NK-92 (cell line): ENCODE data around the gene COLQ.
"Not testable (repeated sequence)": the region's sequence is repeated elsewhere in the genome, so short reads cannot be mapped to it uniquely, and the experiment has no call there.

ENCODE experiments used
- DNase-seq: peaks from one replicate; lab custom pipeline; 2025; ENCODE audit not compliant: unreplicated experiment; lab: John Stamatoyannopoulos, UW

The COLQ gene

DNA sequence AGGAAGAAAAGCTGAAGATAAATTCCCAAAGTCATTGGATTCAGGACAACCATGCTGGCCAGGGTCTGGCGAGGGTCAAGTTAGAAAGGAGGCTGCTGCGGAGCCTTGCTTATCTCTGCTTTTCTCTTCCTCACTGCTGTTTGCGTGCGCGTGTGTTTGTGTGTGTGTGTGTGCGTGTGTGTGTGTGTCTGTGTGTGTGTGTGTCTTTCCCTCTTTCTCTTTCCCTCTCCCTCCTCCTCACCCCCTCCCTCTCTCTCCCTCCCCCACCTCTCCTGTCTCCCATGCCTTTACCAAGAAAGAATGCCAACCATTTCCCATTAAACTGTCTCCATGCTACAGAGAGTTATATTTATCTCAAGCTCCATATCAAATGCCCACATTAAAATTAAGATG, at the start of gene COLQ:
Gene COLQ (minus strand): TSS at position 134 of the 393 bp plus-strand sequence. CDS start 81 bp downstream, at position 53.
- no peak for DNase-seq

GRCh38 chr3:15563190-15563589, 41.7 kb upstream of the COLQ start:
- no peak for DNase-seq

GRCh38 chr3:15562560-15562959, 41.1 kb upstream of the COLQ start:
- DNase-seq = no peak

DNA sequence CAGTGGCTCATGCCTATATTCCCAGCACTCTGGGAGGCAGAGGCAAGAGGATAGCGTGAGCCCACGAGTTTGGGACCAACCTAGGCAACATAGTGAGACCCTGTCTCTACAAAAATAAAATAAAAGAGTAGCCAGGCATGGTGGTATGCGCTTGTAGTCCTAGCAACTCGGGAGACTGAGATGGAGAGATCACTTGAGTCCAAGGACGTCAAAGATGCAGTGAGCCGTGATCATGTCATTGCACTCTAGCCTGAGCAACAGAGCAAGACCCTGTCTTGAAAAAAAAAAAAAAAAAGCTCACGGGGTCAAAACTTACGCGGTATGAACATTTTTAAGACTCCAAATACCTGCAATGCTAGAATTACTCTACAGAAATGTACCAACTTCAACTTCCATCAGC, 37.1 kb upstream of the COLQ start:
- DNase-seq = no peak

DNA sequence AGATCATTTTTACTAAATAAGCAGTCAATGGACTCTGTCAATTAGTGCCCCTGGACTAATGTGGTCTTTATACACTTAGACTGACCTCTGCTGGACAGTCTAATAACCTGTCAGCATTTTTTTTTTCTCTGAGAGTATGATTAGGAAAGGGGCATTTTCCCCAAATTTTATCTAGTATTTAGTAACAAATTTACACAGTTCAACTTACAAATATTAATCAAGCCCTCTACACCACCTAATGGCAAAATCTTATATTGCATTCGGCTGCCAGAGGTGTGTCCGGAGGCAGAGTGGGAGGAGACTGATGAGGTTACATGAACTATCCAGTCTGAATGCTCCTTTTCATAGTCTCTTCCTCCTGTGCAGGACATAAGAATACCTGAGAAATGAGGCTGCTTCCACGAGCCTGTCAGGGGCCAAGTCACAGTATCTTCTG, 36.0 kb upstream of the COLQ start:
- DNase-seq = no peak

- no peak for DNase-seq
Measured at GRCh38 chr3:15556512-15556911, 35.0 kb upstream of the COLQ start.

GRCh38 chr3:15553749-15554148, 32.2 kb upstream of the COLQ start:
- no peak for DNase-seq

DNA sequence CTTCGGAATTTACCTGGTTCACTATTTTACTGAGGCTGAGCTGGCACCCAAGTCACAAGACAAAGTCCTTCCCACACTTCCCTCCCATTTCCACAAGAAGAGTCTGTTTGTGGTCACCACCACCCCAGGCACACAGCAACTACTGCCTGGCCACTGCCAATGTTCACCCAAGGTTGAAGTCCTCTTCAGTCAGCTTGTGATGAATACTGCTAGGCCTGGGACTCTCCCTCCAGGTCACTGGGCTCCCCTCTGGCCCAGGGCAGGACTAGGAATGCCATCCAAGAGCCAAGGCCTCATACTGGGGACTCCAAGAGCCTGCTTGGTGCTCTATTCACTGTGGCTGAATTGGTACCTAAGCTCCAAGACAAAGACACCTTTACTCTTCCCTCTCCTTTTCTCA, 30.4 kb upstream of the COLQ start:
- no peak for DNase-seq

- DNase-seq = no peak
Measured at GRCh38 chr3:15549846-15550245, 28.3 kb upstream of the COLQ start.

- DNase-seq = no peak
Measured at GRCh38 chr3:15542614-15543013, 21.1 kb upstream of the COLQ start.

GRCh38 chr3:15541371-15541770, 19.9 kb upstream of the COLQ start:
- no peak for DNase-seq

GRCh38 chr3:15539066-15539465, 17.6 kb upstream of the COLQ start:
- no peak for DNase-seq

- no peak for DNase-seq
Measured at GRCh38 chr3:15538345-15538744, 16.8 kb upstream of the COLQ start.

DNA sequence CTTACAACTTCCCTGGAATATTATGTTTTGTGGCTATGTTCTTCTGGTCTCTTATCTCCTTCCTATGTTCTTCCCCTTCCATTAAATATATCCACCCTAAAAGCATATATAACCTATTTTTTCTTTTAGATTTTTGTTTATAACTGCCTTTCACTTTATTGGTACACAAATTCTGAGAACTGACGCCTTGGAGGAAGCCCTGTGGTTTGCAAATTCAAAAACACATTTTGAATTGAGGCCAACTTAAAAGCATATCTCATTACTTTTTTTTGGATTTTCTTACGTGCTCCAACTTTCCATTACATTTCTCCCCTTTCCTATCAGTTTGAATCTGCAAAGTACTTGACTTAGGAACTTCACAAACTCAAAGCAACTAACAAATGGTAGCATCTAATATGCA, 15.3 kb upstream of the COLQ start:
- no peak for DNase-seq

- DNase-seq = no peak
Measured at GRCh38 chr3:15535732-15536131, 14.2 kb upstream of the COLQ start.

DNA sequence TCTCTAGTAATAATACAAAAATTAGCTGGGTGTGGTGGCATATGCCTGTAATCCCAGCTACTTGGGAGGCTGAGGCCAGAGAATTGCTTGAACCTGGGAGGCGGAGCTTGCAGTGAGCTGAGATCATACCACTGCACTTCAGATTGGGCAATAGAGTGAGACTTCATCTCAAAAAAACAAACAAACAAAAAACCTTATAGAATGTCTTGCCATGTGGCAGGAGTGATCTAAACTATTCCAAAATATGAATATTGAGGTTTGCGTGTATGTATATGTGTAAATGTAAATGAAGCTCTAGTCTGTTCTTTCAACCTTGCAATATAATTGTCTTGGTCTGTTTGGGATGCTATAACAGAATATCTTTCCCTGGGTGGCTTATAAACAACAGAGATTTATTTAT, 11.1 kb upstream of the COLQ start:
- DNase-seq = not testable (repeated sequence)

GRCh38 chr3:15531346-15531745, 9.8 kb upstream of the COLQ start:
- DNase-seq = no peak

DNA sequence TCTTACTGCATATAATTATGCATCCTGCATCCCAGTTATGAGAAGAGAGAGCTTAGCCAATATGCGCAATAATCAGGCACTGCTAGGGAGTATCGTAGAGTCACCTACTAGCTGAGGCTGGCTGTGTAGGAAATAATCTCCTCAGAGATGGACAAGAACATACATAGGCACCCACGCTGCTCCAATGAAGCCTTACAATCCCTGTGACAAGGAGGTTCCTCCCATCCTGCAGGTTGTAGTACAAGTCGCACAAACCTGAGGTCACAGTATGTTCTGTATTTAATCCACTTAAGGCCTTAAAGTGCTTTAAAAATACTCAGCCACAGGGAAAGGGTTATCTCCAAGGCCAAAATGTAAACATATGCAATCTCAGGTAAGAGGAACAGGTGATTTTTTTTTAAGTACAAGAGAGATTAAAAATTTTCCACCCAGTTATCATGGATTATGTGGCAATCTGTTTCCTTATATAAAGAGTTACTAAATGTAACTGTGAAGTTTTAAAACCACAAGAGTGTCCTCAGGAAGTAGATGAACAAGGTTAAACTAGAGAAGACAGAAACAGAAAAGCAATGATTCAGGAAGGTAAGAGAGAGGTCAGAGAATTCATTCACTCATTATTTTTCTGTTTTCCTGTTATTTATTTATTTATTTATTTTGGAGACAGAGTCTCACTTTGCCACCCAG, 7.5 kb upstream of the COLQ start:
- no peak for DNase-seq

GRCh38 chr3:15527031-15527459, 5.5 kb upstream of the COLQ start:
- DNase-seq = no peak

- DNase-seq = no peak
Measured at GRCh38 chr3:15525790-15526189, 4.3 kb upstream of the COLQ start.

DNA sequence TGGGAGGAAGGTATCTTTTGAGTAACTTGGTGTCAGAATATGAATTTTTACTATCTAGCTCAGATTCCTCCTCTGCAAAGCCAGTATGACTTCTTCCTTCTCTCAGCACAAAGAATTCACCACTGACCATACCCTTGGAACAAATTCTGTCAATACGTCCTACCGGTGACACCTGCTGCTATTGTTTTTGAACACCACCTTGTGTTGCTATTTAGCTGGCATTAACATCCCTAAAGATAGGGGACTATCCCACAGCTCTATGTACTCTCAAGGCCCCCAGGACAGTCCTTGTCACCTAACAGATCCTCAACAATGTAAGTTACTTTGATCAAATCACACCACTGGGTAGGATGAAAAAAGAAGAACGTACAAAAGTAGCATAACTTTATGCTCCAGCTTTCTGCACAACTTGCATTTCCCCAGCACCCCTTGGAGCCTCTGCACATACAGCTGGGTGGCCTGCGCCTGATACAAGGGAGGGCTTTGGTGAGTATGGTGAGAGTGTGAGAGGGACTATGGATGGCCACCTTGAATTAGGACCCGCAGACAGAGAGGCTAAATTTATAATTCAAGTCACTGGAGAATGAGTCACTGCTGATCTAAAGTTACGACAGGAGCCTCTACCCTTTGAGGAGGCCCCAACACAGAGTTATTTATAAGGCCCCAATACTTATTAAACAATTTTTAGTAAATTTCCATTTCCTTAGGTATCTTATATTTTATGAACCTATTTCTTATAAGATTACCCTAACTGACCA, 2.3 kb upstream of the COLQ start:
- no peak for DNase-seq

GRCh38 chr3:15522016-15522415, 510 bp upstream of the COLQ start:
- no peak for DNase-seq
